ENCODE results near the gene COX20. TPM values are rescaled to one million over a fixed set of nuclear protein-coding genes. Genes with fewer than 3 reads are reported as not detected.

Gene COX20
- total and polyA plus RNA-seq, 10 of the 15 experiments (the other 5 are each of a cell fraction or from before 2014, with no cell fraction given) = 22.8 to 112 (median 52.7) TPM

- TF ChIP-seq POLR2AphosphoS5 (IDR thresholded peaks at IDR 0.05; ENCODE audit: low read length) (peak; percentile 12; the same call in 1 of the 2 replicates), CHD4 (IDR thresholded peaks at IDR 0.05) (no peak), RAD21 (IDR thresholded peaks at IDR 0.05; ENCODE audit: insufficient read depth, low read depth, low read length) (no peak), SIN3A (IDR thresholded peaks at IDR 0.05; ENCODE audit: low read depth, low read length) (no peak), IRF5 (IDR thresholded peaks at IDR 0.05; ENCODE audit: borderline replicate concordance) (no peak), RELB (IDR thresholded peaks at IDR 0.05; ENCODE audit: low read depth) (peak; percentile 37), NR2C2 (IDR thresholded peaks at IDR 0.05; ENCODE audit: borderline replicate concordance, control insufficient read depth, insufficient read length, low read depth) (no peak), POLR2AphosphoS2 (IDR thresholded peaks at IDR 0.05; ENCODE audit: low read depth, low read length) (no peak), WRNIP1 (IDR thresholded peaks at IDR 0.05; ENCODE audit: borderline replicate concordance, low read depth, low read length) (no peak), SPI1 (IDR thresholded peaks at IDR 0.05; ENCODE audit: borderline replicate concordance, insufficient read depth, low read depth, low read length) (no peak), RB1 (IDR thresholded peaks at IDR 0.05; ENCODE audit: borderline replicate concordance) (no peak), GATAD2B (conservative IDR thresholded peaks at IDR 0.05; ENCODE audit: low read depth) (no peak; the same call in 1 of the 2 replicates), MEF2A (IDR thresholded peaks at IDR 0.05; ENCODE audit: insufficient read depth, low read depth, low read length) (0 out of 2 replicates have a peak, but pooled peaks have one; percentile 24), TBL1XR1 (IDR thresholded peaks at IDR 0.05; ENCODE audit: low read depth, low read length) (no peak), ZNF274 (IDR thresholded peaks at IDR 0.05; ENCODE audit: insufficient read depth, insufficient read length) (no peak), ZBTB11 (CRISPR knock-in tag; IDR thresholded peaks at IDR 0.05) (no peak), CHD2 (IDR thresholded peaks at IDR 0.05; ENCODE audit: borderline replicate concordance, low read depth, low read length) (no peak), IRF4 (IDR thresholded peaks at IDR 0.05; ENCODE audit: low read depth, low read length) (no peak), ATF7 (IDR thresholded peaks at IDR 0.05; ENCODE audit: low read depth) (no peak), ZNF24 (IDR thresholded peaks at IDR 0.05) (no peak), RUNX3 (IDR thresholded peaks at IDR 0.05; ENCODE audit: low read length) (peak; percentile 72), CBFB (IDR thresholded peaks at IDR 0.05; ENCODE audit: low read depth) (0 out of 2 replicates have a peak, but pooled peaks have one; percentile 49), IKZF2 (IDR thresholded peaks at IDR 0.05) (peak; percentile 73 to 74)
- TF ChIP-seq, protein P1, sequence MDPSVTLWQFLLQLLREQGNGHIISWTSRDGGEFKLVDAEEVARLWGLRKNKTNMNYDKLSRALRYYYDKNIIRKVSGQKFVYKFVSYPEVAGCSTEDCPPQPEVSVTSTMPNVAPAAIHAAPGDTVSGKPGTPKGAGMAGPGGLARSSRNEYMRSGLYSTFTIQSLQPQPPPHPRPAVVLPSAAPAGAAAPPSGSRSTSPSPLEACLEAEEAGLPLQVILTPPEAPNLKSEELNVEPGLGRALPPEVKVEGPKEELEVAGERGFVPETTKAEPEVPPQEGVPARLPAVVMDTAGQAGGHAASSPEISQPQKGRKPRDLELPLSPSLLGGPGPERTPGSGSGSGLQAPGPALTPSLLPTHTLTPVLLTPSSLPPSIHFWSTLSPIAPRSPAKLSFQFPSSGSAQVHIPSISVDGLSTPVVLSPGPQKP (IDR thresholded peaks at IDR 0.05; ENCODE audit: low read depth, low read length) = no peak
These were observed 1.5 kb upstream of the COX20 start (continued) for GRCh38 chr1:244833734-244834542.
